Kidney (tissue), 14 donors: ENCODE measurements around the gene GM2A. TPM values are rescaled to one million over a fixed set of nuclear protein-coding genes. Genes with fewer than 3 reads are reported as not detected.

ENCODE experiments used
- DNase-seq, 5 donors: peaks; one replicate each; pipeline ENCODE4 v3.0.0-alpha.2; 2013 to 2020
- FAIRE-seq: peaks from 2 replicates; lab custom pipeline; 2012; peaks lifted over from hg19 to GRCh38; lab: Jason Lieb, UNC
- H3K27ac ChIP-seq, 2 donors: one replicate each; pipeline ENCODE4 v1.7.0; 2013; ENCODE audit warnings: low read depth in 2 of 2, low read length in 2 of 2, inconsistent platforms in 1 of 2
- H3K27me3 ChIP-seq: one replicate; pipeline ENCODE4 v1.7.1; 2013; ENCODE audit warnings: low read length, inconsistent platforms; ENCODE audit not compliant: control insufficient read depth, insufficient read depth
- H3K36me3 ChIP-seq, 3 donors: one replicate each; pipeline versions ENCODE4 v1.7.0 to v1.7.1; 2013; ENCODE audit warnings: low read length in 3 of 3, control low read depth in 1 of 3, inconsistent platforms in 1 of 3; ENCODE audit not compliant: insufficient read depth in 3 of 3, control insufficient read depth in 2 of 3
- H3K4me1 ChIP-seq, 3 donors: one replicate each; pipeline versions ENCODE4 v1.7.0 to v1.7.1; 2013; ENCODE audit warnings: low read length in 3 of 3, inconsistent platforms in 1 of 3, low read depth in 1 of 3; ENCODE audit not compliant: control insufficient read depth in 2 of 3, insufficient read depth in 2 of 3
- H3K4me3 ChIP-seq, 3 donors: one replicate each; pipeline versions ENCODE4 v1.7.0 to v1.8.1; 2013; ENCODE audit warnings: low read length in 3 of 3, control low read depth in 1 of 3, inconsistent platforms in 1 of 3
- H3K9ac ChIP-seq, 3 donors: one replicate each; pipeline versions ENCODE4 v1.7.0 to v1.7.1; 2013; ENCODE audit warnings: low read length in 3 of 3, control low read depth in 1 of 3, inconsistent platforms in 1 of 3
- H3K9me3 ChIP-seq, 3 donors: one replicate each; pipeline versions ENCODE4 v1.7.0 to v1.7.1; 2013; ENCODE audit warnings: low read length in 3 of 3, control low read depth in 1 of 3, inconsistent platforms in 1 of 3; ENCODE audit not compliant: control insufficient read depth in 2 of 3, insufficient read depth in 1 of 3
- intact Hi-C: fragments of 100-400 bp; cut with DNase I; formaldehyde crosslinking; loops from one replicate; pipeline ENCODE4 v1.11.1; 2022
- polyA plus RNA-seq: library from polyadenylated mRNA; stranded (reverse); fragments of 350-450 nt; fragmentation: Illumina TruSeq; extraction: RNeasy Lipid Tissue Mini Kit (QIAGEN cat#74804); gene quantifications from one replicate; pipeline ENCODE4 v1.2.3, GENCODE V29; 2014; ENCODE audit warnings: low read depth, low replicate concordance; ENCODE audit not compliant: insufficient read depth
- total RNA-seq: library from RNA; stranded (reverse); fragmentation: NEBNext Ultra II Directional; extraction: Animal tissue kit (Norgen Biotek cat#: 25700); gene quantifications from one replicate; pipeline ENCODE4 v1.2.1, GENCODE V29; 2021
- TF ChIP-seq, protein P1 (sequence below): IDR thresholded peaks from 3 replicates; pipeline ENCODE4 v1.5.1; 2012; ENCODE audit warnings: mild to moderate bottlenecking, moderate library complexity, borderline replicate concordance; ENCODE audit not compliant: insufficient read depth; ENCODE audit errors: extremely low read depth
- donor health status: control.
- donor health status: control.
- donor health status: control.
- donor health status: control.
- donor health status: control.
- donor health status: DM: yes; HTN: yes; CAD: no.
- donor health status: Normal renal cell carcinoma (clear cell type).

GM2A gene
- total and polyA plus RNA-seq, 2 donors from 2014 or later = 13.7 to 29.8 TPM

DNA sequence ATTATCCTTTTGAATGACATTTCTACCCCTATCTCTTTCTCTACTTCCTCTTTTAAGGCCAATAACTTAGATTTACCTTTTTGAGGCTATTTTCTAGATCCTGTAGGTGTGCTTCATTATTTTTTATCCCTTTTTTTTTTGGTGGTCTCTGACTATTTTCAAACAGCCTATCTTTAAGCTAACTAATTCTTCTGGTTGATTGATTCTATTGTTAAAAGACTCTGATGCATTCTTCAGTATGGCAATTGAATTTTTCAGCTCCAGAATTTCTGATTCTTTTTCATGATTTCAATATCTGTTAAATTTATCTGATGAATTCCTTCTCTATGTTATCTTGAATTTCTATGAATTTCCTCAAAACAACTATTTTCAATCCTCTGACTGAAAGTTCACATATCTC, 57.9 kb downstream of the GM2A start:
- DNase-seq (no peak), FAIRE-seq (no peak)
- TF ChIP-seq, protein P1, sequence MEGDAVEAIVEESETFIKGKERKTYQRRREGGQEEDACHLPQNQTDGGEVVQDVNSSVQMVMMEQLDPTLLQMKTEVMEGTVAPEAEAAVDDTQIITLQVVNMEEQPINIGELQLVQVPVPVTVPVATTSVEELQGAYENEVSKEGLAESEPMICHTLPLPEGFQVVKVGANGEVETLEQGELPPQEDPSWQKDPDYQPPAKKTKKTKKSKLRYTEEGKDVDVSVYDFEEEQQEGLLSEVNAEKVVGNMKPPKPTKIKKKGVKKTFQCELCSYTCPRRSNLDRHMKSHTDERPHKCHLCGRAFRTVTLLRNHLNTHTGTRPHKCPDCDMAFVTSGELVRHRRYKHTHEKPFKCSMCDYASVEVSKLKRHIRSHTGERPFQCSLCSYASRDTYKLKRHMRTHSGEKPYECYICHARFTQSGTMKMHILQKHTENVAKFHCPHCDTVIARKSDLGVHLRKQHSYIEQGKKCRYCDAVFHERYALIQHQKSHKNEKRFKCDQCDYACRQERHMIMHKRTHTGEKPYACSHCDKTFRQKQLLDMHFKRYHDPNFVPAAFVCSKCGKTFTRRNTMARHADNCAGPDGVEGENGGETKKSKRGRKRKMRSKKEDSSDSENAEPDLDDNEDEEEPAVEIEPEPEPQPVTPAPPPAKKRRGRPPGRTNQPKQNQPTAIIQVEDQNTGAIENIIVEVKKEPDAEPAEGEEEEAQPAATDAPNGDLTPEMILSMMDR = no peak
- H3K27ac ChIP-seq = no peak overlapping the region
- no peak overlapping the region for H3K9ac ChIP-seq
- H3K9me3 ChIP-seq = no peaks in the 10 kb centered on the region
- H3K36me3 ChIP-seq = no peaks in the 10 kb centered on the region
- no peaks in the 10 kb centered on the region for H3K27me3 ChIP-seq
- H3K4me1 ChIP-seq = no peaks in the 10 kb centered on the region
- intact Hi-C loops = no loop called here
- H3K4me3 ChIP-seq = no peak overlapping the region

DNA sequence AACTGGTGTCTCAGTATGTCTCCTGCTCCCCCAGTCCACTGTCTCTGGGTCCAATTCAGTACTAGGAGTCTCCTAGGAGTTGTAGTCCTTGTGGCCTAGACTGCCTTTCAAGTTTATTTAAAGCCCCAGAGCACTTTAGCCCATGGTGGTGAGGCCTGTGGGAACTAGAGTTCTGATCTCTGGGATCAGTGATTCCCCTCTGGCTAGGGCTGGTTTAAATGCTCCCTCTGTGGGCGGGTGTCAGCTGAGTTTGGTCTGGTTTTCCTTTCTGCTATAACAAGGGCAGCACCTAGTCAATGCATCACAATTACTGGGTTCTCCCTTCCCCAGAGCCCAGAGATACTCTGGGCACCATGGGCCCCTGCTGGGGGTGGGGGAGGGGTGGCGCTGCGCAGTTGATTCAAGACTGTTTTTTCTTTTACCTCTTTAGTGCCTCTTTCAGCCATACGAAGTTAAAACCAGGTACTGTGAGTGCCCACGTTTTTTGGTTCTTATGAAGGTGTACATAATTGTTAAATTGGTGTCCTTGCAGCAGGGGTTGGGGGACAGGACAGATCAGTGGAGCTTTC, 59.9 kb downstream of the GM2A start:
- Histone ChIP-seq H3K4me3 (no peak overlapping the region), H3K27ac (no peak overlapping the region), H3K36me3 (no peaks in the 10 kb centered on the region), H3K9ac (no peak overlapping the region), H3K27me3 (no peaks in the 10 kb centered on the region), H3K9me3 (no peaks in the 10 kb centered on the region), H3K4me1 (no peaks in the 10 kb centered on the region)
- intact Hi-C loops = no loop called here
- FAIRE-seq (no peak), DNase-seq (no peak)
- TF ChIP-seq, protein P1 = no peak

DNA sequence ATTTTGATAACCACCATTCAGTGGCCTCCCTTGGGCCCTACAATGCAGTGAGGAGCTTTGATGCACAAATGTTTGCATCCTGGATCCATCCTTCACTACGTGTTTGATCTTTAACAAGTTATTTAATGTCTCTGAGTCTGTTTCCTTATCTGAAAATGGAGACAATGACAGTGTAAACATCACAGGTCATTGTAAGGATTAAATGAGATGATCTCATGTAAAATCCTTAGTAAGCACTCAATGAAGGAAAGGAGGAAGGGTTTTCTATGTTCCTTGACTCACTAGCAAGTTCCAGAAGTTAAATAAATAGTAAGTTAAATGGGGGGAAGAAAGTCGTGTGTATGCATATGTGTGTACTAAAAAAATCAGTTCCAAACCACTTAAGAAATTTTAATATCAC, 60.4 kb downstream of the GM2A start:
- no peak for FAIRE-seq
- Histone ChIP-seq H3K27me3 (no peaks in the 10 kb centered on the region), H3K4me3 (no peak overlapping the region), H3K27ac (no peak overlapping the region), H3K36me3 (no peaks in the 10 kb centered on the region), H3K9ac (no peak overlapping the region), H3K4me1 (no peaks in the 10 kb centered on the region), H3K9me3 (no peaks in the 10 kb centered on the region)
- intact Hi-C loops = no loop called here
- TF ChIP-seq, protein P1 = no peak
- DNase-seq = no peak
